GM12892 (cell line): ENCODE measurements around the gene C19orf81.

Experiments
- DNase-seq: peaks from one replicate; pipeline ENCODE4 v3.0.0; 2011; ENCODE audit not compliant: insufficient read length
- FAIRE-seq: peaks from 2 replicates; lab custom pipeline; 2011; peaks lifted over from hg19 to GRCh38; lab: Jason Lieb, UNC
- POLR2A ChIP-seq: IDR thresholded peaks from 2 replicates; pipeline ENCODE4 v1.6.1; 2011; ENCODE audit warnings: low read depth, low read length, control low read depth
- POLR2AphosphoS5 ChIP-seq: IDR thresholded peaks from 2 replicates; pipeline ENCODE4 v1.6.1; 2011; ENCODE audit warnings: low read depth, low read length, control low read depth
- TAF1 ChIP-seq: IDR thresholded peaks from 2 replicates; pipeline ENCODE4 v1.6.1; 2011; ENCODE audit warnings: low read depth, mild to moderate bottlenecking, control low read depth, low read length, borderline replicate concordance

The C19orf81 gene

GRCh38 chr19:50657712-50658440 lies 8.6 kb downstream of the C19orf81 start:
- FAIRE-seq = no peak
- TF ChIP-seq POLR2A (no peak), TAF1 (no peak), POLR2AphosphoS5 (no peak)

GRCh38 chr19:50658441-50659317 lies 9.4 kb downstream of the C19orf81 start:
- TF ChIP-seq POLR2AphosphoS5 (no peak), POLR2A (no peak), TAF1 (no peak)
- FAIRE-seq = no peak
- no peak for DNase-seq

More at GRCh38 chr19:50657712-50658440, 8.6 kb downstream of the C19orf81 start:
- DNase-seq = no peak

- FAIRE-seq = no peak
- TF ChIP-seq POLR2A (no peak), TAF1 (no peak), POLR2AphosphoS5 (no peak)
- DNase-seq = no peak
Observed at GRCh38 chr19:50659318-50660087, 10.3 kb downstream of the C19orf81 start.

DNA sequence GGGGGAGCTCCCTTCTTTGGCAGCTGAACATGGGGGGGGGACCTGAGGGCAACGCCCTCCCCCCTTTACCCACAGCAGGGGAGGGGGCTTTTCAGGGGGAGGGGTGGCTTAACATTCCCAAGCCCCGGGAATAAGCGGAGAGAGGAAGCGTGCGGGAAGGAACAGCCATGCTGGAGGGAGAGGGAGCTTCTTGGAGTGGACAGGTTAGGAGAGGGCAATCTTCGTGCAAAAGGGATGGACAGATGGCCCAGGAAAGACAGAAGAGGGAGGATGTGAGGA lies 10.8 kb downstream of the C19orf81 start:
- TF ChIP-seq TAF1 (no peak), POLR2AphosphoS5 (no peak), POLR2A (no peak)
- no peak for DNase-seq
- FAIRE-seq = no peak

GRCh38 chr19:50661023-50661422 lies 11.8 kb downstream of the C19orf81 start:
- TF ChIP-seq POLR2AphosphoS5 (no peak), POLR2A (no peak), TAF1 (no peak)
- no peak for FAIRE-seq
- DNase-seq = no peak

DNA sequence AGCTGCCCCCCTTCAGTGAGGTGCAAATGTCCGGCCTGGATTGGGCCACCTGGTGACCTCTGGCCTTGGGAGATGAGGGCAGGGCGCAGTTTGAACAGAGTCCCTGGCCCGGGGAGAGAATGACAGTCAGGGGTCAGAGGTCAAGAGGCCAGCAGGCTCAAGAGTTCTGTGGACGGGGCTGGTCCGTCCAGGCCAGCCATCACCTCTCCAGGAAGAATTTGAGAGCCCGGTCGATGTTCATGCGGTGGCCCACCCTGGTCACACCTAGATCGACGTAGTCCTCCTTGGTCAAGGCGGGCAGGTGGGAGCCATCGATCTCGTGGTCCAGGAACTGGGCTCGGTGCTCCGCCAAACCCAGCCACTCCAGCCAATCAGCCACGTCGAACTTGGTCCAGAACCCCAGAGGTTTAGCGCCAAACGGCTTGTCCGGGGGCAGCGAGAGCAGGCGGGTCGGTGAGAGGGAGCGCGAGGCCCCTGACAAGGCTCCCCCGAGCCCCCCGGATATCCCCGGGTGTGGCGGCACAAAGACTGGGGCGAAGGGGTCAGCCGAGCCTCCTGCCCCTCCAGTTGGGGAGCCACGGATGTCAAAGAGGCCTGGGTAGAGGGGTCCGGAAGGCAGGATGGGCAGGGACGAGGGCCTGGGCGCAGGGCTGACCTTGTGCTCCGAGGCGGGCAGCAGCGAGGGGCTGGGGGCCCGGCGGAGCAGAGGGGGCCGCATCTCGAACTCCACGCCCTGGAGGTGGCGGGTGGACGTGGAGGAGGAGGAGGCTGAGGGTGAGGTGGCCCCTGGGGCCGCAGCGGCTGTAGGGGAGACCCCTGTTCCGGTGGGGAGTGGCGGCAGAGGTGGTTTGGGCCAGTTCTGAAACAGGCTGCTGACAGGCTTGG lies 12.8 kb downstream of the C19orf81 start:
- DNase-seq = no peak
- FAIRE-seq = no peak
- TF ChIP-seq POLR2AphosphoS5 (no peak), POLR2A (no peak), TAF1 (no peak)

GRCh38 chr19:50662651-50663481 lies 13.6 kb downstream of the C19orf81 start:
- DNase-seq (no peak), FAIRE-seq (no peak)
- TF ChIP-seq POLR2A = no peak
- TF ChIP-seq POLR2AphosphoS5 = no peak
- TF ChIP-seq TAF1 = no peak

GRCh38 chr19:50663482-50663790 lies 14.2 kb downstream of the C19orf81 start:
- FAIRE-seq = no peak
- no peak for DNase-seq
- TF ChIP-seq POLR2AphosphoS5 = no peak
- no peak for TF ChIP-seq POLR2A
- TF ChIP-seq TAF1 = no peak

- FAIRE-seq = no peak
- TF ChIP-seq POLR2A = no peak
- TF ChIP-seq POLR2AphosphoS5 = no peak
- TF ChIP-seq TAF1 = no peak
Observed at GRCh38 chr19:50664204-50664603, 15.0 kb downstream of the C19orf81 start.

GRCh38 chr19:50666346-50667176 lies 17.3 kb downstream of the C19orf81 start:
- TF ChIP-seq POLR2AphosphoS5 (no peak), TAF1 (no peak), POLR2A (no peak)
- no peak for DNase-seq
- no peak for FAIRE-seq

More at GRCh38 chr19:50664204-50664603, 15.0 kb downstream of the C19orf81 start:
- no peak for DNase-seq
